GM18520 (cell line): ENCODE measurements around the gene LTBP3.
A peak's percentile ranks its signal among the peaks of the same experiment; 100 is the strongest.

ENCODE experiments used
- ATAC-seq: cut with Tn5 transposase; IDR thresholded peaks from one replicate; pipeline ENCODE4 v1.9.1; 2021; ENCODE audit not compliant: unreplicated experiment

Gene LTBP3

GRCh38 chr11:65555693-65556231, 2.4 kb downstream of the LTBP3 start:
- ATAC-seq: no peak

- ATAC-seq: no peak
Measured at GRCh38 chr11:65554842-65555430, 3.2 kb downstream of the LTBP3 start.

GRCh38 chr11:65554057-65554818, 3.9 kb downstream of the LTBP3 start:
- ATAC-seq: no peak

GRCh38 chr11:65553301-65554001, 4.7 kb downstream of the LTBP3 start:
- no peak for ATAC-seq

- no peak for ATAC-seq
Measured at GRCh38 chr11:65552388-65552951, 5.7 kb downstream of the LTBP3 start.

GRCh38 chr11:65551572-65552387, 6.4 kb downstream of the LTBP3 start:
- ATAC-seq: no peak

- no peak for ATAC-seq
Measured at GRCh38 chr11:65549096-65549495, 9.1 kb downstream of the LTBP3 start.

GRCh38 chr11:65548395-65548794, 9.8 kb downstream of the LTBP3 start:
- no peak for ATAC-seq

- ATAC-seq: no peak
Measured at GRCh38 chr11:65547446-65548125, 10.6 kb downstream of the LTBP3 start.

- no peak for ATAC-seq
Measured at GRCh38 chr11:65546217-65546958, 11.8 kb downstream of the LTBP3 start.

- no peak for ATAC-seq
Measured at GRCh38 chr11:65545853-65546216, 12.3 kb downstream of the LTBP3 start.

- no peak for ATAC-seq
Measured at GRCh38 chr11:65542738-65543390, 15.3 kb downstream of the LTBP3 start.

- ATAC-seq: no peak
Measured at GRCh38 chr11:65541093-65541982, 16.8 kb downstream of the LTBP3 start.

GRCh38 chr11:65540290-65541092, 17.7 kb downstream of the LTBP3 start:
- ATAC-seq: peak; percentile 34

- ATAC-seq: peak; percentile 38
Measured at GRCh38 chr11:65539744-65540289, 18.3 kb downstream of the LTBP3 start.

- ATAC-seq: no peak
Measured at GRCh38 chr11:65538915-65539743, 19.0 kb downstream of the LTBP3 start.
